Mesodermal cell (in vitro differentiated cells): ENCODE results near the gene NR1D1.

Source experiments
- H3K27ac ChIP-seq: 2 replicates; pipeline ENCODE4 v1.7.0; 2013; ENCODE audit warnings: mild to moderate bottlenecking, low read depth, low read length, moderate library complexity; ENCODE audit not compliant: severe bottlenecking
- H3K36me3 ChIP-seq: 2 replicates; pipeline ENCODE4 v1.7.1; 2013; ENCODE audit warnings: mild to moderate bottlenecking, low read length, moderate library complexity; ENCODE audit not compliant: control insufficient read depth, insufficient read depth
- H3K4me1 ChIP-seq: one replicate; pipeline ENCODE4 v1.7.1; 2013; ENCODE audit warnings: mild to moderate bottlenecking, low read length; ENCODE audit not compliant: insufficient read depth, control insufficient read depth, poor library complexity, severe bottlenecking
- H3K4me3 ChIP-seq: 2 replicates; pipeline ENCODE4 v1.7.0; 2013; ENCODE audit warnings: low read length, control low read depth, mild to moderate bottlenecking; ENCODE audit not compliant: insufficient read depth, poor library complexity, severe bottlenecking; ENCODE audit errors: extremely low read depth
- H3K9me3 ChIP-seq: 2 replicates; pipeline ENCODE4 v1.7.1; 2013; ENCODE audit warnings: mild to moderate bottlenecking, low read length, moderate library complexity; ENCODE audit not compliant: control insufficient read depth
- WGBS, 2 experiments: methylation state at CpG; one replicate each; pipeline ENCODE4 v1.1.5; 2013; ENCODE audit warnings: missing lambda C conversion rate in 2 of 2; ENCODE audit not compliant: insufficient coverage in 2 of 2; 5-methylcytosine and 5-hydroxymethylcytosine counted together

NR1D1 gene

DNA sequence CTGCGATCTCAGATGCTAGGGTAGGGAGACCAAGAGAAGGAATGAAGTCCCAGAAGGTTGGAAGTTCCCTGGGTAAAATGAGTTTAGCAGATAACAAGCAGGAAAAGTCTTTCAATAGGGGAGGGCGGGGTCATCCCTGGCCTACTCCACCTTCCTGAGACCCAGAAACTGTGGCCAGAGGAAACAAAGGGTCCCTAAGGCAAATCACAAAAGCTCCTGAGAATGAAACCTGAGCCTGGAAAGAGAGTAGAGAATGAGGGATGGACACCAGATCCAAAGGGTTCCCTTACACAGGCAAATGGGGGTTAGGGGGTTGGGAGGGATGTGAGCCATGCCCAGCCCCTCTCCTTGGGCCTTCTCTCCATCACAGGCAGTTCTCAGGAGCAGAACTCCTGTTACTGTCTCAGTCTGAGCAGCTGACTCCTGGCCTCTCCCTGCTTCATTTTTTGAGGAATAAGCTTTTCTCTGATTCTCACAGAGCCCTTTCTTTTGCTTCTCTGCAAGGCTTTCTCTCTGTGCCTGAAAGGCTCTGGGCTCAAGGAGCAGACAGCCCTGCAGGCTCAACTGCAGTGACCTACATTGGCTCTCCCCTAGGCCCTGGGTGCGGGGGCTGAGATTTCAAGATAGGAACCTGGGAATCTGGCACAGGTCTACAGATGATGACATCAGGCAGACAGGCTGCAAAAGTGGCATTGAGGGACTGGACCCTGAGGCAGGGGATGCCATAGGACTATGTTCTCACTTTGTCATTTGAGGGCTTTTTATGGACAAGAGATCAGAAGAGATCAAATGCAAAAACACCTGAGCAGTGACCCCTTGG lies 9.8 kb upstream of the NR1D1 start:
- Histone ChIP-seq H3K9me3 (no peaks in the 10 kb centered on the region), H3K4me3 (no peak overlapping the region), H3K4me1 (peaks cover 63% of the 10 kb centered on the region), H3K36me3 (no peaks in the 10 kb centered on the region), H3K27ac (peak overlapping the region; percentile 89)
- 80 to 100% methylated on average over 1 to 2 of the region's 3 CpGs for WGBS, 2 experiments

DNA sequence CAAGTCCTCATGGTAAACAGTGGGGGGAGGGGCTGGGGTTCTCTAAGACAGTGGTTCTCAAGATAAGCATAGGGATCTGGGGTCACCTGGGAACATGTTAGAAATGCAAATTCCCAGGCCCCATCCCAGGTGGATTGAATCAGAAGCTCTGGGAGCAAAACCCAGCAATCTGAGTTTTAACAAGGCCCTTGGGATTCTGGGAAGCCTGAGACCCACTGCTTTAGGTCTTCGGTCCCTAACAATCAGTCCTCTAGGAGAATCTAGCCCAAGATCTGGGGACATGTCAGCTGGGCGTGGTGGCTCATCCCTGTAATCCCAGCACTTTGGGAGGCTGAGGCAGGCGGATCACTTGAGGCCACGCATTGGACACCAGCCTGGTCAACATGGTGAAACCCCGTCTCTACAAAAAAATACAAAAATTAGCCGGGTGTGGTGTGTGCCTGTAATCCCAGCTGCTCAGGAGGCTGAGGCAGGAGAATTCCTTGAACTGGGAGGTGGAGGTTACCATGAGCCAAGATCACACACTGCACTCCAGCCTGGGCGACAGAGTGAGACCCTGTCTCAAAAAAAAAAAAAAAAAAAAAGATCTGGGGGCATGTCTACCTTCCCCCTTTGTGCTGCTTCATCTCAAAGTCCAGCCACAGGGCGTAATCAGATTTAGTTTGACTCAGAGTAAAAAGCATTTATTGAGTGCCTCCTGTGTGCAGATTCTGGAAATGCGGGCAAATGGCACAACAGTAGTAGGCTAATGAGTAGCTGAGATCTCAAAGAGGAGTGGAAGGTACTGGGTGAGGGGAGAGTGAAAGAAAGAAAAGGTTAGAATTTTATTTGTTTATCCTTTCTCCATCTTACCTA lies 8.8 kb upstream of the NR1D1 start:
- Histone ChIP-seq H3K4me3 (no peak overlapping the region), H3K27ac (peak overlapping the region; percentile 26), H3K4me1 (peaks cover 69% of the 10 kb centered on the region), H3K9me3 (no peaks in the 10 kb centered on the region), H3K36me3 (no peaks in the 10 kb centered on the region)
- WGBS, 2 experiments, result 92 to 94% methylated on average over 6 of the region's 9 CpGs

DNA sequence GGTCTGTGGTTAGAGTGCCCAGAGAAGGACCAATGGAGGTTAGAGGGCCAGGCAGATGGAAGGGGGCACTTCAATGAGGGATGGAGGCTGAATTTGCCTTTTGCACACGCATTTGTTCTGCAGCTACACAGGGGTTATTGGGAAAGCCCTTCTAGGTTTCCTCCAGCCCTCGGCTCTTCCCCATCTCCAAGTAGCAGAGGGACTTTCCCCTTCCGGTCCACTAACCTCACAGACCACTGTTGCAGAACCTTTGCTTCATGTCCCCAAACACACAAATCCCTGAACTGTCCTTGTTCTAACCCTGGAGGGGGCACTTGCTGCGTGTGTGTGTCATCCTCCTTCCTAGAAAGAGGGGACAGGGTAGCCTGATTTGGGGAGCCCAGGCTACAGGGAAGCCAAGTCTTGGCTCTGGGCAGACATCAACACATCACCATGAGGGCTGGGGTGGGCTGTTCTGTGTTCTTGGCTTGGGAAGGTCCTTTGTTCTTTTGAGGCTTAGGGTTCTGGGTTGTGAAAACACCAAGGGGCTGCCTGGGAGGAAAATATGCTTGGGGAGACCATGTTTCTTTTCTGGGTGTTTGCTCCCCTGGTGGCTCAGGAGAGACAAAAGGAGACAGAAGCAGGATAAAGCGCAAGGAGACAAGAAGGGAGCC lies 7.3 kb upstream of the NR1D1 start:
- no peaks in the 10 kb centered on the region for H3K9me3 ChIP-seq
- H3K4me1 ChIP-seq, result peaks cover 60% of the 10 kb centered on the region
- H3K36me3 ChIP-seq, result no peaks in the 10 kb centered on the region
- WGBS, 2 experiments, result 69 to 73% methylated on average over 3 to 4 of the region's 5 CpGs
- peak overlapping the region; percentile 74 for H3K27ac ChIP-seq
- no peak overlapping the region for H3K4me3 ChIP-seq

DNA sequence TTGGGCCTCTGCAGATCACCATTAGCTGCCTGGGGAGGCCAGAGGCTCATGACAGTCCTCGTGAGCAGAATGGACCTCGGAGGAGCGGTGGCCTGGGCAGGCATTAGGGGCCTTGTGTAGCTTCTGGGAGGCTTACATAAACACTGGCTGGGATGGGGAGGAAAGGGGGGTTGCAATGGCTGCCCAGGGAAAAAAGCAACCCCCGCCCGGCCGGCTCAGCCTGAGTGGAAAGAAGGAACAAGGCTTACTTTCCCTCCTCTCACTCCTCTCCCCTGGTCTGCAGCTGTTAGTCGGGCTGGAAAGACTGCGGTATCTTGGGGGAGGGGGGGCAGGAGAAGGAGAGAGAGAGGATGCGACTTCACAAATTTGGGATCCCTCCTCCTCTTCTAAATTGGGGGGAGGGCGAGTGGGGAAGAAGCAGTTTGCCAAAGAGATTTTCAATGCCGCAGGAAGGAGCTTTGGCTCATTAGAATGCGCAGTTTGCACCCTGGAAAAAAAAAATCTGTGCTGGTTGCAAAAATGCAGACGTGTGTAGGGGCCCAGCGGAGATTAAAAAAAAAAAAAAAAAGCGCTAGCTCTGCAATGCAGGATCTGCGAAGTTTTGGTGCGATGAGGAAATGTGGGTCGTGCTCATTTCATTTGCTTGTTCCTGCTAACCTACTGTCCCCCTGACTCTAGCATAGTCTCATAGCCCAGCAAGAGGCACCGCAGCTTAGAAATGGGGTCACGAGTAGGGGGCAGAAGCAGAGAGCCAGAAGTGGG lies 6.6 kb upstream of the NR1D1 start:
- Histone ChIP-seq H3K27ac (no peak overlapping the region), H3K4me3 (no peak overlapping the region), H3K36me3 (no peaks in the 10 kb centered on the region), H3K4me1 (peaks cover 52% of the 10 kb centered on the region), H3K9me3 (no peaks in the 10 kb centered on the region)
- WGBS, 2 experiments, result 57 to 62% methylated on average over 8 to 9 of the region's 20 CpGs

DNA sequence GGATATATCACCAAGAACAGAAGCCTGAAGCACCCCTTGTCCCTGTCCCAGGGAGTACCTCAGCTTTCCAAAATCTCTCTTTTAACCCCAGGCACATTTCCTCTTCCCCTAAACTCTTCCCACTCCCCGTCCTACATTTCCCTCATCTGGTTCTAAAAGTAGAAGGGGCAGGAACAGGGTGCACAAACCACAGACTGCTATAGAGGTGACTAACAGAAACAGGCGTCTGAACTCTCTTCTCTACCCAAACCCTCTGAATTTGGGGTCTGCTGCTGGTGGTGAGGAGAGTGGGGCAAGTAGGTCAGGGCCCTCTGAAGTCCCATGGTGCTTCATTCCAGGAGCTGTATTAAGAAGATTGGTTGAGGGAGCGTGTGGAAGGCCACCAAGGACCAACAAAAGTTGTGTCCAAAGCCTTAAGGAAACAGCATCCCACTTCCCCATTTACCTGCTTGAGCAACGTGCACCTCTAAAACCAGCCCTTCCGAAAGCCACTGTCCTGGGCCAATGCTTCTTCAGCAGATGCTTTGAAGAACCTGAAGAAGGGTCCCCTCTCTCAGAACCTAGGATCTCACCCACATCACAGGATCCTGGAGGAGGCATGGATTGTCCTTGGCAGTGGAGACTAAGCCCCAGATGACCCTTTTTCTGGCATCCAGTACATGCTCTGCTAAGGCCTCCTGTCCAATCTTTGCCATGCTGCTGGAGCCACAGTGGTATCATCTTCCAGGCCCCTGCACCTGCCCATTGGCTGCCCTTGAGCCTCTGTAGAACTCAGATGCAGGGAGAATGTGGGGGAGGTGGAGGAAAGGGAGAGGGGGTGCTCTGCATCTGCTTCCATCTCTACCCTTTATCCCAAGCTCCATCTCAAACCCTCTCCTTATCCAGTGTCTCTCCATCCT lies 5.7 kb upstream of the NR1D1 start:
- H3K27ac ChIP-seq, result no peak overlapping the region
- no peaks in the 10 kb centered on the region for H3K9me3 ChIP-seq
- 85 to 93% methylated on average over 2 to 3 of the region's 5 CpGs for WGBS, 2 experiments
- no peak overlapping the region for H3K4me3 ChIP-seq
- H3K4me1 ChIP-seq, result peaks cover 53% of the 10 kb centered on the region
- no peaks in the 10 kb centered on the region for H3K36me3 ChIP-seq

DNA sequence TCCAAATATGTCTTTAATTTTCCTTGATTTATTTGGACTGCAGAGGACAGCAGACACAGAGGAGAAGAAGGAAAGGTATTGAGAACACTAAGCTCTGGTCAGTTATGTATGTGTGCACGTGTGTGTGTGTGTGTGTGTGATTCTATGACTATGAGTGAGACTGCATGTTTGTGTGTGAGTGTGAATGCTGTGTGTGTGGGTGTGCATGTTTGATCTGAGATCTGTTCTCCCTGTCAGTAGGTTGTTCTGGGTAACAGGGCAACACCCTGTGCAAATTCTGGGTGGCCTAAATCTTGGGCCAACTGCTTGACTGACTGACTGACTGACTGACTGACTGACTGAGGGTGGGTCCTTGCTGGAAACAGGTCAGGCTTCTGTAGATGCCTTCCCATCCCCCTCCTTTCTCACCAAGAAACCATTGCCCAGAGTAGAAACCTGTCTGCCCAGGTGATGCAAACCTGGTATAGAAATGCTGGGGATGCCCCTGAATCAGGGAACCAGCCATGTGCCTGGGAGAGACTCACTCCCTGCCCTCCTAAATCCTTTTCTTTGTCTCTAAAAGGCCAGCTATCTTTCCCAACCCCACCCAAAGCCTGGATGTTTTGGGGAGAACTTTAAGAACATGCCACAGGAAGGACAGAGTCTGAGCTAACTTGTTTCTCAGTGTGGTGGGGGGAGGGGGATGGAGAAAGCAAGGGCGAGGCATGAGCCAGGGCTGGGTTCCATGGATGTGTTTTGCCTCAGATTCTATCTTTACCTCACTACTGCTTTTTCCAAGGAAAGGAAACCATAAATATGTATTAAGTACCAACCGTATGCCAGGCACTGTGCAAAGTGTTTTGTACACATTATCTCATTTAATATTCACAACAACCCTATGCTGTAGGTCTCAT lies 4.5 kb upstream of the NR1D1 start:
- Histone ChIP-seq H3K27ac (no peak overlapping the region), H3K4me1 (peaks cover 43% of the 10 kb centered on the region), H3K9me3 (no peaks in the 10 kb centered on the region), H3K36me3 (no peaks in the 10 kb centered on the region), H3K4me3 (no peak overlapping the region)
- 100% methylated on average over 1 of the region's 3 CpGs for WGBS, 2 experiments

DNA sequence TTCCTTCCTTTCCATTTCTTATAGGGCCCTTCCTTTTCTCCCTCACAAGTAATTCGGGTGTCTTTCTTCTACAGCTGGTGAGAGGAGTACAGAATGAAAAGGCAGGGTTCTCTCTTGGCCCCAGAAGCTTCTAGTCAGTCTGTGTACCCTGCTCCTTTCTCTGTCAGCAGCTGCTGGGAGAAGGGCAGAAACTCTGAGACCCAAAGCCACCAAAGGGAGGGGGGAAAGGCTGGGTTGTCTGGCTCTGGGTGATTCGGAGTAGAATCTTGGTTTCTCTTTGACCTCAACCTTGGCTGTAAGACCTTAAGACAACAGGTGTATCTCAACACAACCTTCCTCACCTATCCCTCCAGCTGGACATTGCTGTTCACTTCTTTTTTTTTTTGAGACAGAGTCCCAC lies 3.3 kb upstream of the NR1D1 start:
- peaks cover 41% of the 10 kb centered on the region for H3K4me1 ChIP-seq
- H3K36me3 ChIP-seq, result no peaks in the 10 kb centered on the region
- WGBS, 2 experiments, result no CpG with 5 or more reads among the region's 2 CpGs
- H3K27ac ChIP-seq, result no peak overlapping the region
- H3K4me3 ChIP-seq, result no peak overlapping the region
- no peaks in the 10 kb centered on the region for H3K9me3 ChIP-seq

DNA sequence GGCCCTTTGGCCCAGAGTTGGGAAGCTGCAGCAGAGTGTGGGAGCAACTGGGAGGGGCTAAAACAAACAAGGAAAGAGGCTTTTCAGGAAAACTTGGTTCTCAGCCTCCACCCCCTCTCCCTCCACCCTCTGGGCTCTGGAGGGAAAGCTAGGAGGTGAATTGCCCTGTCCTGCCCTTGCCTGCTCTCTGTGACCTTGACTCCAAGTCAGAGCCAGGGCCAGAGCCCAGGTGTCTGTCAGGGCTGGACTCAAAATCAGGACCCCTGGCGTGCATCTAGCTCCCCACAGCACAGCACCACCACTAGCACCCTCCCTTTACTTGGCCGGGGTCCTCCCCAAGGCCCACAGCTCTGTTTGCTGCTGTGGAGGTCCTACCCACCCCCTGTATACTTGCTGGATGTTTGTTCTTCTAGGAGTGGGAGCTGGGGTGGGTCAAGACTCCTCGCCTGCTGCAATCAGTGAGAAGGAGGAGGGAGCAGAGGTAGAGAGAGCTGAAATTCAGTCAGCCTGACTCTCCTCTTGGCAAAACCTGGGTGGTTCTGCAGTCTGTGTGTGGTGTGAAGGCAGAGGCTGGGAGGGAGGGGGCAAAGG lies 2.8 kb upstream of the NR1D1 start:
- no peaks in the 10 kb centered on the region for H3K9me3 ChIP-seq
- WGBS, 2 experiments, result 79% methylated on average over 2 of the region's 3 CpGs; no CpG with 5 or more reads in 1 of the 2 experiments
- peaks cover 44% of the 10 kb centered on the region for H3K4me1 ChIP-seq
- no peak overlapping the region for H3K4me3 ChIP-seq
- no peak overlapping the region for H3K27ac ChIP-seq
- H3K36me3 ChIP-seq, result no peaks in the 10 kb centered on the region
